Measurements from ENCODE around the gene POFUT1.

The POFUT1 gene

GRCh38 chr20:32282461-32282860 lies 74.8 kb downstream of the POFUT1 start:
- peak; percentile 93 for DNase-seq

DNA sequence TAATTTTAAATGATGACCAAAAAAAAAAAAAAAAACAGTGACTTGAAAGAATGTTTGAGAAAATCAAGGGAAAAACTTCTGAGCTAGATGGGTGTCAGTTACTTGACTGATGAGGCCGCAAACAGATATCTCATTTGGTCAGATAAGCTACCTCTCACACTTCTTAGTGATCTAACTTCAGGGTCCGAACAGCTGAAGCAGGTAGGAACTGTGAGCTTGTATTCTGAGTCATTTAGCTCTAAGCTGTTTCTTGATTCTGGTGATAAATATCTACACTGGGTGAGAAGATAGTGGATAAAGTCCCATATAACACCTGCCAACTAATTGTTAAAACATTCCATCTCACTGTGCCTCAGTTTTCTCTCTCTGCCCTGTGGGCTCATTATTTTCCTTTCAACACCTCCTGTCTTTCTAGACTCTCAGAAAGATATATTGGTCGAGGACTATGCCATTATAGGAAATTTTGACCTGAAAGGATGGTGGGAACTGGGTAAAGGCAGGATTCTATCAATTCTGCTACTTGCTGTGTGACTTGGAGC lies 77.5 kb downstream of the POFUT1 start:
- no peak for DNase-seq

DNA sequence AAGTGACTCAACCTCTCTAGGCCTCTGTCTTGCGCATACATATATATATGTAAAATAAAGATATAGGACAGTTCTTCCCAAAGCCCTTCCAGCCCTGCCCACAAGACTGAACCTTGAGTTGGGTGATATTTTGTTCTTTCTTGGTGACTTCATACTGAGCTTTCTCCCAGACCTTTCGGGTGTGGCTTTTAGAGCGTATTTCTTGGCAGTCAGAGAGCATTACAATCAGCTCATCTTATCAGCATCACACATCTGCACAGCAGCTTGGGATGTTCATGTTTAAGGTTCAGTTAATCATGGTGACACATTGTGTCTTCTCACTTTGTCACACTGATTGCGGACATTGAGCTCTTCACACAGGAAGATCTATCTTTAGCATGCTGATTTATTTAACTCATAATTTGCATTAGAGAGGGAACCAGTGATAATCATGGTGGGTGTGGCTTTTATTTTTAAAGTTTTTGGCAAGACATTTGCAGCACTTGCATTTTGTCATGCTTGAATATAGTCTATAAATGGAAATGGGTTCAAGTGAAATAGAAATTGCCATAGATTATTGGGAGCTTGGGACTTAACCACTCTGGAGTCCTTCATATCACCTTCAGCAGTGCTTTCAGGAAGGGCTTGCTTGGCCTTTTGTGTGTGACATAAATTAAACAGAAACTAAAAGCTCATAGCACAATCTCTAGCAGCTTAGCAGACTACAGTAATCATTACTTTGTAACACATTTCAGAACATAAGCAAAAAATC lies 78.1 kb downstream of the POFUT1 start:
- peak; percentile 17 for DNase-seq

DNA sequence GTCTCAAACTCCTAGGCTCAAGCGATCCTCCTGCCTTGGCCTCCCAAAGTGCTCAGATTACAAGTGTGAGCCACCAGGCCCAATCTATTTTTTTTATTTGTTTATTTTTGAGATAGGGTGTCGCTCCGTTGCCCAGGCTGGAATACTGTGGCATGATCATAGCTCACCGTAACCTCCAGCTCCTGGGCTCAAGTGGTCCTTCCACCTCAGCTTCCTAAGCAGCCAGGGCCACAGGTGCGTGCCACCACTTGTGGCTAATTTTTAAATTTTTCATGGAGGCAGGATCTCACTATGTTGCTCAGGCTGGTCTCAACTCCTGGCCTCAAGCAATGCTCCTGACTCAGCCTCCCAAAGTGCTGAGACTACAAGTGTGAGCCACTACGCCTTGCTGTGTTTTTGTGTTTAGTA lies 79.6 kb downstream of the POFUT1 start:
- DNase-seq: no peak

All from NCI-H69 (cell line).